Upper lobe of left lung (tissue), 4 donors: ENCODE results near the gene NACC2.

Source experiments
- EP300 ChIP-seq, 4 donors: sonication (generic); formaldehyde crosslinking; IDR thresholded peaks; one replicate each; pipeline ENCODE4 v1.5.1; 2017; ENCODE audit warnings: antibody characterized with exemption in 4 of 4, control low read depth in 2 of 4
- POLR2A ChIP-seq, 4 donors: fragments of 450-650 bp; IDR thresholded peaks; one replicate each; pipeline ENCODE4 v1.5.1; 2016 to 2017; ENCODE audit warnings: antibody characterized with exemption in 4 of 4, mild to moderate bottlenecking in 2 of 4
- POLR2AphosphoS5 ChIP-seq, 2 donors: sonication (generic); formaldehyde crosslinking; IDR thresholded peaks; one replicate each; pipeline ENCODE4 v1.5.1; 2017; ENCODE audit warnings: antibody characterized with exemption in 2 of 2
- TF ChIP-seq, protein P1 (sequence below), 6 experiments: fragments of 450-650 bp in 4 of 6; fragments of 200-600 bp in 2 of 6; sonication (generic) in 2 of 6; IDR thresholded peaks; one replicate each; pipeline ENCODE4 v1.5.1; 2016 to 2019; ENCODE audit warnings: antibody characterized with exemption in 6 of 6

DNA sequence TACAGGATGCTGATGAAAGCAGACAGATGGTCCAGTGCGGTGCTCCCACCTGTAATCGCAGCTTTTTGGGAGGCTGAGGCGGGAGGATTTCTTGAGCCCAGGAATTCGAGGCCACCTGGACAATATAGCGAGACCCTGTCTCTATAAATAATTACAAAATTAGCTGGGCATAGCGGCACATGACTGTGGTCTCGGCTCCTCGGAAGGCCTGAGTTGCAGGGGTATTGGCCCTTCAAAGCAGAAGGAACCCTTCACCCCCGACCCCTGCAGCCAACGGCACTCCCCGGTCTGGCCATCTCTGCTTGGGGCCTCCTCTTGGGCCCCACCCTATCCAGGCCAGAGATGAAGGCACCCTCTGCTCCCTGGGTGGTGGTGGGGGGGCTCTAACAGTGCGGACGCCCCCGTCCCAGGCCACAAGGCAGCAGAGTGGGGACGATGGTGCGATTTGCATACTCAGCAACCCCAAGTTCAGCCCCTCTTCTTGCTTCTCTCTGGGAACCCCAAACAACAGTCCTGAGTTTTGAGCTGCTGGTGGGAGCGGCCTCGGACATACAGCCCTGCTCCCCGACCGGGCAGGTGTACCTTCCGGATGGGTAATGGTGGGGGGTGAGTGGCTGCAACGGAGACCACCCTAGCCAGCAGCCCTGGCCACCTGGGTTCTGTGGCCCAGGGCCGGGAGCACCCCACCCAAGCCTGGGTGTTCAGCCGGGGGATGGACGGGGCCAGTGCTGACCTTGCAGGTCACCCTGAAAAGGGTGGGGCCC is 50.7 kb downstream of the NACC2 start:
- TF ChIP-seq POLR2AphosphoS5 (IDR thresholded peaks at IDR 0.05), result no peak
- TF ChIP-seq, protein P1, sequence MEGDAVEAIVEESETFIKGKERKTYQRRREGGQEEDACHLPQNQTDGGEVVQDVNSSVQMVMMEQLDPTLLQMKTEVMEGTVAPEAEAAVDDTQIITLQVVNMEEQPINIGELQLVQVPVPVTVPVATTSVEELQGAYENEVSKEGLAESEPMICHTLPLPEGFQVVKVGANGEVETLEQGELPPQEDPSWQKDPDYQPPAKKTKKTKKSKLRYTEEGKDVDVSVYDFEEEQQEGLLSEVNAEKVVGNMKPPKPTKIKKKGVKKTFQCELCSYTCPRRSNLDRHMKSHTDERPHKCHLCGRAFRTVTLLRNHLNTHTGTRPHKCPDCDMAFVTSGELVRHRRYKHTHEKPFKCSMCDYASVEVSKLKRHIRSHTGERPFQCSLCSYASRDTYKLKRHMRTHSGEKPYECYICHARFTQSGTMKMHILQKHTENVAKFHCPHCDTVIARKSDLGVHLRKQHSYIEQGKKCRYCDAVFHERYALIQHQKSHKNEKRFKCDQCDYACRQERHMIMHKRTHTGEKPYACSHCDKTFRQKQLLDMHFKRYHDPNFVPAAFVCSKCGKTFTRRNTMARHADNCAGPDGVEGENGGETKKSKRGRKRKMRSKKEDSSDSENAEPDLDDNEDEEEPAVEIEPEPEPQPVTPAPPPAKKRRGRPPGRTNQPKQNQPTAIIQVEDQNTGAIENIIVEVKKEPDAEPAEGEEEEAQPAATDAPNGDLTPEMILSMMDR (IDR thresholded peaks at IDR 0.05), result no peak
- no peak for TF ChIP-seq POLR2A (IDR thresholded peaks at IDR 0.05)
- no peak for TF ChIP-seq EP300 (IDR thresholded peaks at IDR 0.05)
